SK-N-SH treated with all-trans-retinoic acid at 6 μM for 48 hours (cell line): ENCODE results near the gene PLEKHA8.

Source experiments
- ATAC-seq: fragments of 200-7000 bp; cut with Tn5 transposase; 3 replicates; pipeline ENCODE4 v1.9.1; 2020; ENCODE audit warnings: mild to moderate bottlenecking, moderate library complexity
- ARNTL ChIP-seq: fragments of 450-650 bp; formaldehyde crosslinking; IDR thresholded peaks from 2 replicates; pipeline ENCODE4 v1.5.0; 2020; ENCODE audit warnings: low read depth, mild to moderate bottlenecking, moderate library complexity, borderline replicate concordance
- BACH2 ChIP-seq: fragments of 250-450 bp; sonication (Bioruptor Pico); IDR thresholded peaks from 2 replicates; pipeline ENCODE4 v1.9.0; 2021; ENCODE audit warnings: mild to moderate bottlenecking, borderline replicate concordance
- CREB5 ChIP-seq: fragments of 250-450 bp; sonication (Bioruptor Pico); IDR thresholded peaks from 2 replicates; pipeline ENCODE4 v1.5.1; 2020; ENCODE audit warnings: low read depth, mild to moderate bottlenecking, moderate library complexity
- CSDC2 ChIP-seq: fragments of 250-450 bp; sonication (Bioruptor Pico); IDR thresholded peaks from 2 replicates; pipeline ENCODE4 v1.5.0; 2020; ENCODE audit warnings: mild to moderate bottlenecking, moderate library complexity
- CSRNP3 ChIP-seq: fragments of 250-450 bp; sonication (Bioruptor Pico); IDR thresholded peaks from 2 replicates; pipeline ENCODE4 v1.5.1; 2021; ENCODE audit warnings: mild to moderate bottlenecking, moderate library complexity
- ESRRG ChIP-seq: fragments of 250-450 bp; sonication (Bioruptor Pico); IDR thresholded peaks from 2 replicates; pipeline ENCODE4 v1.6.1; 2021; ENCODE audit warnings: mild to moderate bottlenecking
- GLIS3 ChIP-seq: fragments of 250-450 bp; sonication (Bioruptor Pico); IDR thresholded peaks from 2 replicates; pipeline ENCODE4 v1.5.0; 2020; ENCODE audit warnings: mild to moderate bottlenecking, moderate library complexity
- ISL1 ChIP-seq: fragments of 250-450 bp; sonication (Bioruptor Pico); IDR thresholded peaks from 2 replicates; pipeline ENCODE4 v2.1.2; 2022; ENCODE audit warnings: mild to moderate bottlenecking, moderate library complexity
- OSR1 ChIP-seq: fragments of 250-450 bp; sonication (Bioruptor Pico); IDR thresholded peaks from 2 replicates; pipeline ENCODE4 v1.8.0; 2022; ENCODE audit warnings: moderate library complexity, mild to moderate bottlenecking, inconsistent platforms
- PATZ1 ChIP-seq: fragments of 250-450 bp; sonication (Bioruptor Pico); IDR thresholded peaks from 2 replicates; pipeline ENCODE4 v1.8.0; 2020; ENCODE audit warnings: mild to moderate bottlenecking, moderate library complexity, borderline replicate concordance
- PPARA ChIP-seq: fragments of 250-450 bp; sonication (Bioruptor Pico); IDR thresholded peaks from 2 replicates; pipeline ENCODE4 v1.5.0; 2020; ENCODE audit warnings: mild to moderate bottlenecking, borderline replicate concordance
- RARB ChIP-seq: fragments of 250-450 bp; sonication (Bioruptor Pico); IDR thresholded peaks from 2 replicates; pipeline ENCODE4 v1.8.0; 2021; ENCODE audit warnings: mild to moderate bottlenecking, moderate library complexity
- SNAI2 ChIP-seq: fragments of 250-450 bp; sonication (Bioruptor Pico); IDR thresholded peaks from 2 replicates; pipeline ENCODE4 v1.5.0; 2020; ENCODE audit warnings: mild to moderate bottlenecking, moderate library complexity
- TCF4 ChIP-seq: fragments of 250-450 bp; sonication (Bioruptor Pico); IDR thresholded peaks from 2 replicates; pipeline ENCODE4 v1.8.0; 2021; ENCODE audit warnings: mild to moderate bottlenecking, moderate library complexity, borderline replicate concordance
- TOX ChIP-seq: fragments of 250-450 bp; sonication (Bioruptor Pico); IDR thresholded peaks from 2 replicates; pipeline ENCODE4 v1.8.0; 2021; ENCODE audit warnings: mild to moderate bottlenecking, moderate library complexity, borderline replicate concordance
- TSHZ2 ChIP-seq: fragments of 250-450 bp; sonication (Bioruptor Pico); IDR thresholded peaks from 2 replicates; pipeline ENCODE4 v1.5.0; 2020; ENCODE audit warnings: mild to moderate bottlenecking, moderate library complexity
- ZC3H10 ChIP-seq: fragments of 250-450 bp; sonication (Bioruptor Pico); IDR thresholded peaks from 2 replicates; pipeline ENCODE4 v1.5.1; 2021; ENCODE audit warnings: mild to moderate bottlenecking, moderate library complexity
- ZFP3 ChIP-seq: fragments of 250-450 bp; sonication (Bioruptor Pico); IDR thresholded peaks from 2 replicates; pipeline ENCODE4 v1.5.0; 2020; ENCODE audit warnings: mild to moderate bottlenecking, moderate library complexity
- ZFP30 ChIP-seq: fragments of 450-650 bp; formaldehyde crosslinking; IDR thresholded peaks from 2 replicates; pipeline ENCODE4 v1.5.0; 2022; ENCODE audit warnings: mild to moderate bottlenecking, moderate library complexity
- ZNF565 ChIP-seq: fragments of 450-650 bp; formaldehyde crosslinking; conservative IDR thresholded peaks from 2 replicates; pipeline ENCODE4 v1.5.0; 2020; ENCODE audit warnings: low read depth, mild to moderate bottlenecking, moderate library complexity
- ZNF70 ChIP-seq: fragments of 450-650 bp; formaldehyde crosslinking; IDR thresholded peaks from 2 replicates; pipeline ENCODE4 v1.5.0; 2020; ENCODE audit warnings: mild to moderate bottlenecking, moderate library complexity
- ZNF8 ChIP-seq: fragments of 450-650 bp; formaldehyde crosslinking; IDR thresholded peaks from 2 replicates; pipeline ENCODE4 v1.5.0; 2020; ENCODE audit warnings: mild to moderate bottlenecking, moderate library complexity

PLEKHA8 gene

GRCh38 chr7:30003098-30003497 is 25.1 kb upstream of the PLEKHA8 start:
- TF ChIP-seq SNAI2 (CRISPR knock-in tag) (no peak), PATZ1 (no peak), OSR1 (CRISPR knock-in tag) (no peak), RARB (CRISPR knock-in tag) (no peak), ISL1 (CRISPR knock-in tag) (no peak), ZNF8 (CRISPR knock-in tag) (no peak), CREB5 (CRISPR knock-in tag) (no peak), TOX (CRISPR knock-in tag) (no peak), ZNF70 (CRISPR knock-in tag) (no peak), CSDC2 (CRISPR knock-in tag) (no peak), TCF4 (CRISPR knock-in tag) (no peak), ZFP3 (CRISPR knock-in tag) (no peak), ARNTL (no peak), BACH2 (CRISPR knock-in tag) (no peak), ZFP30 (CRISPR knock-in tag) (no peak), PPARA (CRISPR knock-in tag) (no peak), ESRRG (no peak), GLIS3 (no peak), CSRNP3 (CRISPR knock-in tag) (no peak), ZC3H10 (no peak)
- ATAC-seq, result no peak

- ATAC-seq, result no peak
- TF ChIP-seq ZFP3 (CRISPR knock-in tag) (no peak), ZNF565 (CRISPR knock-in tag) (no peak), RARB (CRISPR knock-in tag) (no peak)
Observed at GRCh38 chr7:30005464-30005863, 22.7 kb upstream of the PLEKHA8 start.

GRCh38 chr7:30010021-30010420 is 18.2 kb upstream of the PLEKHA8 start:
- ATAC-seq, result no peak
- TF ChIP-seq ISL1 (CRISPR knock-in tag) (no peak), CREB5 (CRISPR knock-in tag) (no peak), TSHZ2 (CRISPR knock-in tag) (no peak), PPARA (CRISPR knock-in tag) (no peak), ZFP3 (CRISPR knock-in tag) (no peak), ZC3H10 (no peak), GLIS3 (no peak), BACH2 (CRISPR knock-in tag) (no peak), ARNTL (no peak), ZNF8 (CRISPR knock-in tag) (no peak)
